GM12878 (cell line): ENCODE results near the gene FOLR3. TPM values are rescaled to one million over a fixed set of nuclear protein-coding genes. Genes with fewer than 3 reads are reported as not detected.

Experiments
- ATAC-seq: fragments of 200-7000 bp; cut with Tn5 transposase; 3 replicates; pipeline ENCODE4 v1.9.1; 2020; ENCODE audit warnings: mild to moderate bottlenecking, moderate library complexity
- BruUV-seq: library from RNA; stranded (reverse); fragments of 400-500 nt; replicated peaks from 2 replicates; lab custom pipeline; 2021; lab: Mats Ljungman, UMichigan
- CTCF ChIA-PET: fragments of 300-600 bp; sonication (Branson Sonifier 250); formaldehyde crosslinking; extraction: SDS; loops from one replicate; lab custom pipeline; 2021; ENCODE audit warnings: inconsistent platforms; lab: Yijun Ruan, JAX
- POLR2A ChIA-PET: fragments of 350-600 bp; formaldehyde crosslinking; extraction: SDS; loops from one replicate; lab custom pipeline; 2021; ENCODE audit warnings: inconsistent platforms; lab: Charles Lee
- RAD21 ChIA-PET: fragments of 300-600 bp; sonication (Branson Sonifier 250); formaldehyde crosslinking; loops from one replicate; lab custom pipeline; 2023; ENCODE audit warnings: antibody characterized with exemption; ENCODE audit not compliant: unreplicated experiment; lab: Charles Lee
- SMC1A ChIA-PET: fragments of 300-600 bp; sonication (Branson Sonifier 250); formaldehyde crosslinking; loops from one replicate; lab custom pipeline; 2023; ENCODE audit not compliant: unreplicated experiment, uncharacterized antibody; lab: Charles Lee
- DNase-seq: peaks from one replicate; pipeline ENCODE4 v3.0.0-alpha.2; 2011; ENCODE audit warnings: low read depth, low spot score
- FAIRE-seq: peaks from 3 replicates; lab custom pipeline; 2011; peaks lifted over from hg19 to GRCh38; lab: Jason Lieb, UNC
- H2AFZ ChIP-seq: 2 replicates; pipeline ENCODE4 v1.6.0; 2011; ENCODE audit warnings: low read depth, low read length, control low read depth; ENCODE audit not compliant: control insufficient read depth
- H3K27ac ChIP-seq: 2 replicates; pipeline ENCODE4 v1.5.1; 2011; ENCODE audit warnings: control low read depth; ENCODE audit not compliant: control insufficient read depth, insufficient read depth
- H3K27me3 ChIP-seq, 2 experiments: replicated peaks in 1 of 2; 2 replicates each; pipeline versions ENCODE4 v1.6.0 to v1.6.1; 2011; ENCODE audit warnings: low read length in 1 of 2; ENCODE audit not compliant: control insufficient read depth in 2 of 2, insufficient read depth in 2 of 2
- H3K36me3 ChIP-seq, 2 experiments: 2 replicates each; pipeline ENCODE4 v1.5.1; 2011; ENCODE audit warnings: low read length in 1 of 2; ENCODE audit not compliant: control insufficient read depth in 2 of 2, insufficient read depth in 2 of 2
- H3K4me1 ChIP-seq: 2 replicates; pipeline ENCODE4 v1.6.1; 2011; ENCODE audit warnings: mild to moderate bottlenecking, low read length, moderate library complexity, mixed read lengths; ENCODE audit not compliant: control insufficient read depth, insufficient read depth
- H3K4me2 ChIP-seq: 2 replicates; pipeline ENCODE4 v1.6.0; 2011; ENCODE audit warnings: control low read depth; ENCODE audit not compliant: control insufficient read depth, insufficient read depth
- H3K4me3 ChIP-seq: fragments of 200-600 bp; sonication (generic); 2 replicates; pipeline ENCODE4 v1.5.1; 2016
- H3K79me2 ChIP-seq: 2 replicates; pipeline ENCODE4 v1.6.0; 2011; ENCODE audit warnings: low read length; ENCODE audit not compliant: control insufficient read depth, insufficient read depth
- H3K9ac ChIP-seq: 2 replicates; pipeline ENCODE4 v1.8.0; 2011; ENCODE audit warnings: low read length, control low read depth, mixed read lengths; ENCODE audit not compliant: control insufficient read depth, insufficient read depth
- H3K9me3 ChIP-seq: replicated peaks from 3 replicates; pipeline ENCODE4 v1.5.1; 2011; ENCODE audit warnings: mild to moderate bottlenecking, low read length; ENCODE audit not compliant: control insufficient read depth, insufficient read depth
- H4K20me1 ChIP-seq: 2 replicates; pipeline ENCODE4 v1.6.0; 2011; ENCODE audit not compliant: control insufficient read depth, insufficient read depth
- CBX5 ChIP-seq: sonication (generic); IDR thresholded peaks from 2 replicates; pipeline ENCODE4 v1.6.1; 2016; ENCODE audit warnings: low read depth, moderate library complexity, mild to moderate bottlenecking, inconsistent platforms
- E2F4 ChIP-seq: IDR thresholded peaks from 2 replicates; pipeline ENCODE4 v1.6.1; 2012; ENCODE audit warnings: low read depth, low read length, improper control_type of control experiment
- GABPA ChIP-seq: IDR thresholded peaks from 2 replicates; pipeline ENCODE4 v1.6.1; 2014; ENCODE audit warnings: antibody characterized with exemption, low read depth, mild to moderate bottlenecking, inconsistent platforms
- IRF3 ChIP-seq: fragments of 450-650 bp; IDR thresholded peaks from 2 replicates; pipeline ENCODE4 v1.6.1; 2014; ENCODE audit warnings: mild to moderate bottlenecking
- PRDM15 ChIP-seq: fragments of 450-650 bp; formaldehyde crosslinking; IDR thresholded peaks from 2 replicates; pipeline ENCODE4 v1.4.0; 2020; ENCODE audit warnings: mild to moderate bottlenecking, moderate library complexity
- RELA ChIP-seq: fragments of 450-650 bp; IDR thresholded peaks from 2 replicates; pipeline ENCODE4 v1.8.0; 2014; ENCODE audit warnings: borderline replicate concordance; ENCODE audit not compliant: partially characterized antibody
- WGBS: methylation state at CpG from one replicate; pipeline ENCODE4 v1.1.6; 2016; ENCODE audit warnings: low lambda C conversion rate; ENCODE audit not compliant: insufficient replicate concordance, insufficient coverage; ENCODE audit errors: missing lambda C conversion rate; 5-methylcytosine and 5-hydroxymethylcytosine counted together
- in situ Hi-C: fragments of 300-500 bp; cut with MboI; formaldehyde crosslinking; loops from 9 replicates; pipeline ENCODE4 v1.14.3; 2018; ENCODE audit warnings: mixed read lengths
- intact Hi-C: fragments of 100-400 bp; cut with micrococcal nuclease; formaldehyde crosslinking; loops from one replicate; pipeline ENCODE4 v1.14.2; 2022; ENCODE audit not compliant: unreplicated experiment
- polyA plus RNA-seq, 11 experiments: library from polyadenylated mRNA; depleted of rRNA in 4 of 11; unstranded in 6 of 11; stranded (reverse) in 5 of 11; fragments of >200 nt; fragmentation: Nextera tagmentation in 4 of 11; fragmentation: Illumina TruSeq in 1 of 11; extraction: Ambion mirVana in 4 of 11; extraction: Trizol in 1 of 11; gene quantifications; 1 replicate in 1 of 11; 2 replicates in 10 of 11; pipeline versions ENCODE4 v1.2.1 to v1.2.3, GENCODE V29; 2011 to 2016; ENCODE audit warnings: inconsistent platforms in 2 of 11, missing spikeins in 2 of 11, low read depth in 1 of 11
- total RNA-seq, 4 experiments: library from RNA; depleted of rRNA in 3 of 4; stranded (reverse); fragments of >200 nt in 3 of 4; fragmentation: Illumina TruSeq in 1 of 4; extraction: Trizol in 1 of 4; gene quantifications; 2 replicates each; pipeline versions ENCODE4 v1.2.1 to v1.2.3, GENCODE V29; 2013 to 2021
- TF ChIP-seq, protein P1 (sequence below): fragments of 450-650 bp; IDR thresholded peaks from 2 replicates; pipeline ENCODE4 v1.6.1; 2017; ENCODE audit warnings: mild to moderate bottlenecking, moderate library complexity

The FOLR3 gene
- total and polyA plus RNA-seq, 10 of the 15 experiments (the other 5 are each of a cell fraction or from before 2014, with no cell fraction given), result not detected

- DNase-seq (no peak), ATAC-seq (no peak), FAIRE-seq (no peak)
- ChIA-PET SMC1A (no interaction called here), POLR2A (no interaction called here), CTCF (no interaction called here), RAD21 (no interaction called here)
- in situ Hi-C loops (no loop called here), intact Hi-C loops (no loop called here)
- no peak overlapping the region for H3K4me3 ChIP-seq
- H3K4me1 ChIP-seq, result no peaks in the 10 kb centered on the region
- TF ChIP-seq CBX5 (no peak), PRDM15 (CRISPR knock-in tag) (no peak), GABPA (no peak), IRF3 (no peak), E2F4 (no peak), RELA (no peak)
- TF ChIP-seq, protein P1, sequence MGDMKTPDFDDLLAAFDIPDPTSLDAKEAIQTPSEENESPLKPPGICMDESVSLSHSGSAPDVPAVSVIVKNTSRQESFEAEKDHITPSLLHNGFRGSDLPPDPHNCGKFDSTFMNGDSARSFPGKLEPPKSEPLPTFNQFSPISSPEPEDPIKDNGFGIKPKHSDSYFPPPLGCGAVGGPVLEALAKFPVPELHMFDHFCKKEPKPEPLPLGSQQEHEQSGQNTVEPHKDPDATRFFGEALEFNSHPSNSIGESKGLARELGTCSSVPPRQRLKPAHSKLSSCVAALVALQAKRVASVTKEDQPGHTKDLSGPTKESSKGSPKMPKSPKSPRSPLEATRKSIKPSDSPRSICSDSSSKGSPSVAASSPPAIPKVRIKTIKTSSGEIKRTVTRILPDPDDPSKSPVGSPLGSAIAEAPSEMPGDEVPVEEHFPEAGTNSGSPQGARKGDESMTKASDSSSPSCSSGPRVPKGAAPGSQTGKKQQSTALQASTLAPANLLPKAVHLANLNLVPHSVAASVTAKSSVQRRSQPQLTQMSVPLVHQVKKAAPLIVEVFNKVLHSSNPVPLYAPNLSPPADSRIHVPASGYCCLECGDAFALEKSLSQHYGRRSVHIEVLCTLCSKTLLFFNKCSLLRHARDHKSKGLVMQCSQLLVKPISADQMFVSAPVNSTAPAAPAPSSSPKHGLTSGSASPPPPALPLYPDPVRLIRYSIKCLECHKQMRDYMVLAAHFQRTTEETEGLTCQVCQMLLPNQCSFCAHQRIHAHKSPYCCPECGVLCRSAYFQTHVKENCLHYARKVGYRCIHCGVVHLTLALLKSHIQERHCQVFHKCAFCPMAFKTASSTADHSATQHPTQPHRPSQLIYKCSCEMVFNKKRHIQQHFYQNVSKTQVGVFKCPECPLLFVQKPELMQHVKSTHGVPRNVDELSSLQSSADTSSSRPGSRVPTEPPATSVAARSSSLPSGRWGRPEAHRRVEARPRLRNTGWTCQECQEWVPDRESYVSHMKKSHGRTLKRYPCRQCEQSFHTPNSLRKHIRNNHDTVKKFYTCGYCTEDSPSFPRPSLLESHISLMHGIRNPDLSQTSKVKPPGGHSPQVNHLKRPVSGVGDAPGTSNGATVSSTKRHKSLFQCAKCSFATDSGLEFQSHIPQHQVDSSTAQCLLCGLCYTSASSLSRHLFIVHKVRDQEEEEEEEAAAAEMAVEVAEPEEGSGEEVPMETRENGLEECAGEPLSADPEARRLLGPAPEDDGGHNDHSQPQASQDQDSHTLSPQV, result no peak
- H3K79me2 ChIP-seq, result no peaks in the 10 kb centered on the region
- BruUV-seq, result no TSS peak
- no peaks in the 10 kb centered on the region for H3K36me3 ChIP-seq
- 52% methylated on average over 12 of the region's 12 CpGs for WGBS
- H3K9ac ChIP-seq, result no peak overlapping the region
- no peak overlapping the region for H2AFZ ChIP-seq
- peaks cover 2% of the 10 kb centered on the region; the same call in 1 of the 3 replicates for H3K9me3 ChIP-seq
- H3K27ac ChIP-seq, result no peak overlapping the region
- no peak overlapping the region for H3K4me2 ChIP-seq
- no peaks in the 10 kb centered on the region for H4K20me1 ChIP-seq
- H3K27me3 ChIP-seq, result no peaks in the 10 kb centered on the region; a peak in 1 of 4 replicates
Measured at GRCh38 chr11:72138821-72139390, 3.4 kb downstream of the FOLR3 start.
